Hepatocyte (in vitro differentiated cells): ENCODE results near the gene ANKRD44. TPM values are rescaled to one million over a fixed set of nuclear protein-coding genes. Genes with fewer than 3 reads are reported as not detected.

ENCODE experiments used
- DNase-seq: peaks from one replicate; pipeline ENCODE4 v3.0.0-alpha.2; 2016; ENCODE audit warnings: low spot score
- H2AFZ ChIP-seq: fragments of 200-600 bp; sonication (generic); 2 replicates; pipeline ENCODE4 v1.6.0; 2016; ENCODE audit warnings: antibody characterized with exemption, mild to moderate bottlenecking
- H3K27ac ChIP-seq: fragments of 200-600 bp; sonication (generic); 2 replicates; pipeline ENCODE4 v1.5.1; 2016; ENCODE audit warnings: mild to moderate bottlenecking
- H3K27me3 ChIP-seq: fragments of 200-600 bp; sonication (generic); 2 replicates; pipeline ENCODE4 v1.6.1; 2016
- H3K36me3 ChIP-seq: fragments of 200-600 bp; sonication (generic); replicated peaks from 2 replicates; pipeline ENCODE4 v1.5.1; 2016; ENCODE audit warnings: low read depth; ENCODE audit not compliant: insufficient read depth
- H3K4me1 ChIP-seq: fragments of 200-600 bp; sonication (generic); 2 replicates; pipeline ENCODE4 v1.5.1; 2016; ENCODE audit warnings: mild to moderate bottlenecking, moderate library complexity; ENCODE audit not compliant: insufficient read depth
- H3K4me2 ChIP-seq: fragments of 200-600 bp; sonication (generic); 2 replicates; pipeline ENCODE4 v1.6.0; 2016
- H3K4me3 ChIP-seq: fragments of 200-600 bp; sonication (generic); 2 replicates; pipeline ENCODE4 v1.5.1; 2016; ENCODE audit warnings: mild to moderate bottlenecking
- H3K79me2 ChIP-seq: fragments of 200-600 bp; sonication (generic); 2 replicates; pipeline ENCODE4 v1.6.0; 2017; ENCODE audit warnings: mild to moderate bottlenecking
- H3K9me2 ChIP-seq: fragments of 200-600 bp; sonication (generic); replicated peaks from 2 replicates; pipeline ENCODE4 v1.6.0; 2017; ENCODE audit warnings: mild to moderate bottlenecking; ENCODE audit not compliant: insufficient read depth
- H3K9me3 ChIP-seq: fragments of 200-600 bp; sonication (generic); 2 replicates; pipeline ENCODE4 v1.5.1; 2016; ENCODE audit warnings: low read depth, mild to moderate bottlenecking
- H4K20me1 ChIP-seq: fragments of 200-600 bp; sonication (generic); 2 replicates; pipeline ENCODE4 v1.6.0; 2016; ENCODE audit warnings: mild to moderate bottlenecking; ENCODE audit not compliant: insufficient read depth, poor library complexity, severe bottlenecking
- CTCF ChIP-seq: fragments of 200-600 bp; sonication (generic); IDR thresholded peaks from 2 replicates; pipeline ENCODE4 v1.5.1; 2016; ENCODE audit warnings: antibody characterized with exemption, mild to moderate bottlenecking; ENCODE audit not compliant: poor library complexity
- EZH2 ChIP-seq: fragments of 200-600 bp; sonication (generic); IDR thresholded peaks from 2 replicates; pipeline ENCODE4 v1.6.1; 2016; ENCODE audit warnings: antibody characterized with exemption, mild to moderate bottlenecking, borderline replicate concordance
- EZH2phosphoT487 ChIP-seq: fragments of 200-600 bp; sonication (generic); IDR thresholded peaks from one replicate; pipeline ENCODE4 v1.6.1; 2018; ENCODE audit warnings: antibody characterized with exemption, mild to moderate bottlenecking, low read depth, moderate library complexity; ENCODE audit not compliant: unreplicated experiment, severe bottlenecking
- WGBS: methylation state at CpG from one replicate; pipeline ENCODE4 v1.1.6; 2016; ENCODE audit warnings: low lambda C conversion rate; ENCODE audit errors: missing lambda C conversion rate; 5-methylcytosine and 5-hydroxymethylcytosine counted together
- polyA plus RNA-seq: library from polyadenylated mRNA; unstranded; fragments of >200 nt; fragmentation: Nextera tagmentation; extraction: Ambion mirVana; gene quantifications from 2 replicates; pipeline ENCODE4 v1.2.1, GENCODE V29; 2016
- total RNA-seq: library from RNA; depleted of rRNA; stranded (reverse); fragments of >200 nt; gene quantifications from 2 replicates; pipeline ENCODE4 v1.2.3, GENCODE V29; 2014

ANKRD44 gene
- total and polyA plus RNA-seq, 2 experiments from 2014 or later = 5.9 to 9.1 TPM

GRCh38 chr2:197181491-197181890, 129.1 kb downstream of the ANKRD44 start:
- Histone ChIP-seq H3K79me2 (no peaks in the 10 kb centered on the region), H3K4me3 (no peak overlapping the region), H3K36me3 (no peaks in the 10 kb centered on the region), H3K4me1 (no peaks in the 10 kb centered on the region), H3K4me2 (no peak overlapping the region), H4K20me1 (no peaks in the 10 kb centered on the region), H3K9me3 (no peaks in the 10 kb centered on the region), H3K9me2 (no peaks in the 10 kb centered on the region), H2AFZ (no peak overlapping the region), H3K27me3 (no peaks in the 10 kb centered on the region), H3K27ac (no peak overlapping the region)
- TF ChIP-seq EZH2phosphoT487 = no peak
- TF ChIP-seq EZH2 = no peak
- no peak for TF ChIP-seq CTCF
- no peak for DNase-seq
- 63% methylated on average over 5 of the region's 5 CpGs for WGBS

GRCh38 chr2:197179744-197180498, 130.7 kb downstream of the ANKRD44 start:
- no peak overlapping the region for H3K4me2 ChIP-seq

GRCh38 chr2:197176522-197176921, 134.1 kb downstream of the ANKRD44 start:
- H3K4me1 ChIP-seq = no peaks in the 10 kb centered on the region
- TF ChIP-seq EZH2phosphoT487 = no peak
- no peak for TF ChIP-seq CTCF
- no peak for TF ChIP-seq EZH2
- H3K79me2 ChIP-seq = no peaks in the 10 kb centered on the region
- DNase-seq = no peak
- no peaks in the 10 kb centered on the region for H4K20me1 ChIP-seq
- no peak overlapping the region for H3K4me2 ChIP-seq
- H3K36me3 ChIP-seq = no peaks in the 10 kb centered on the region
- H3K9me2 ChIP-seq = no peaks in the 10 kb centered on the region
- no peaks in the 10 kb centered on the region for H3K27me3 ChIP-seq
- WGBS = 0% methylated on average over 1 of the region's 1 CpG
- no peak overlapping the region for H2AFZ ChIP-seq
- no peak overlapping the region for H3K4me3 ChIP-seq
- no peaks in the 10 kb centered on the region for H3K9me3 ChIP-seq
- H3K27ac ChIP-seq = no peak overlapping the region

More at GRCh38 chr2:197179744-197180498, 130.7 kb downstream of the ANKRD44 start:
- no peaks in the 10 kb centered on the region for H4K20me1 ChIP-seq
- H3K9me3 ChIP-seq = no peaks in the 10 kb centered on the region
- no peaks in the 10 kb centered on the region for H3K36me3 ChIP-seq
- no peak for DNase-seq
- no peaks in the 10 kb centered on the region for H3K9me2 ChIP-seq
- 50% methylated on average over 12 of the region's 12 CpGs for WGBS
- no peaks in the 10 kb centered on the region for H3K4me1 ChIP-seq
- no peaks in the 10 kb centered on the region for H3K79me2 ChIP-seq
- no peaks in the 10 kb centered on the region for H3K27me3 ChIP-seq
- H3K27ac ChIP-seq = no peak overlapping the region
- TF ChIP-seq CTCF (no peak), EZH2 (no peak), EZH2phosphoT487 (no peak)
- no peak overlapping the region for H3K4me3 ChIP-seq
- no peak overlapping the region for H2AFZ ChIP-seq
